Measurements from ENCODE around the gene RUNX2. TPM values are rescaled to one million over a fixed set of nuclear protein-coding genes. Genes with fewer than 3 reads are reported as not detected.

The RUNX2 gene
- total RNA-seq, 1 donor from 2014 or later = 1.8 TPM

GRCh38 chr6:45574885-45575284 is 246.8 kb downstream of the RUNX2 start:
- ChIA-PET CTCF (no interaction called here), POLR2A (interaction anchor here (0.5 kb wide), 1 partner anchor 927 kb away, joined by 3 read pairs; no protein-coding TSS in a partner anchor)
- no peaks in the 10 kb centered on the region for H3K36me3 Mint-ChIP-seq (ENCODE audit: low read depth)
- no peaks in the 10 kb centered on the region for H3K9me3 Mint-ChIP-seq
- DNase-seq (no peak), ATAC-seq (ENCODE audit: low read depth) (no peak)
- intact Hi-C loops (cut with micrococcal nuclease) = no loop called here
- no peak overlapping the region for H3K27ac Mint-ChIP-seq
- H3K27me3 Mint-ChIP-seq = no peaks in the 10 kb centered on the region
- no peak for TF ChIP-seq CTCF (IDR thresholded peaks at IDR 0.05)
- peaks cover 3% of the 10 kb centered on the region for H3K4me1 Mint-ChIP-seq
- H3K4me3 Mint-ChIP-seq = no peak overlapping the region

- POLR2A ChIA-PET = interaction anchor here (0.7 kb wide), 1 partner anchor 1000 kb away, joined by 5 read pairs; no protein-coding TSS in a partner anchor
- Mint-ChIP-seq H3K36me3 (ENCODE audit: low read depth) (no peaks in the 10 kb centered on the region), H3K4me1 (peaks cover 3% of the 10 kb centered on the region), H3K27ac (no peak overlapping the region), H3K4me3 (no peak overlapping the region), H3K9me3 (peaks cover 10% of the 10 kb centered on the region), H3K27me3 (no peaks in the 10 kb centered on the region)
- intact Hi-C loops (cut with micrococcal nuclease) = no loop called here
- no peak for DNase-seq
- no peak for ATAC-seq (ENCODE audit: low read depth)
- TF ChIP-seq CTCF (IDR thresholded peaks at IDR 0.05) = no peak
- CTCF ChIA-PET = no interaction called here
Observed at GRCh38 chr6:45576648-45577624, 248.8 kb downstream of the RUNX2 start.

GRCh38 chr6:45577836-45578504 is 249.8 kb downstream of the RUNX2 start:
- TF ChIP-seq CTCF (IDR thresholded peaks at IDR 0.05) = no peak
- no peaks in the 10 kb centered on the region for H3K27me3 Mint-ChIP-seq
- no peaks in the 10 kb centered on the region for H3K36me3 Mint-ChIP-seq (ENCODE audit: low read depth)
- H3K9me3 Mint-ChIP-seq = peaks cover 16% of the 10 kb centered on the region
- H3K27ac Mint-ChIP-seq = no peak overlapping the region
- H3K4me3 Mint-ChIP-seq = no peak overlapping the region
- no peak for DNase-seq
- intact Hi-C loops (cut with micrococcal nuclease) = no loop called here
- H3K4me1 Mint-ChIP-seq = peaks cover under 1% of the 10 kb centered on the region
- POLR2A ChIA-PET = interaction anchor here (0.7 kb wide), 1 partner anchor 1001 kb away, joined by 5 read pairs; no protein-coding TSS in a partner anchor
- CTCF ChIA-PET = no interaction called here
- ATAC-seq (ENCODE audit: low read depth) = no peak

GRCh38 chr6:45584127-45584526 is 256.0 kb downstream of the RUNX2 start:
- no peak overlapping the region for H3K4me3 Mint-ChIP-seq
- peaks cover 25% of the 10 kb centered on the region for H3K4me1 Mint-ChIP-seq
- H3K36me3 Mint-ChIP-seq (ENCODE audit: low read depth) = no peaks in the 10 kb centered on the region
- DNase-seq = no peak
- no peak overlapping the region for H3K27ac Mint-ChIP-seq
- ChIA-PET POLR2A (no interaction called here), CTCF (no interaction called here)
- no peaks in the 10 kb centered on the region for H3K27me3 Mint-ChIP-seq
- H3K9me3 Mint-ChIP-seq = peaks cover 19% of the 10 kb centered on the region
- intact Hi-C loops (cut with micrococcal nuclease) = no loop called here
- TF ChIP-seq CTCF (IDR thresholded peaks at IDR 0.05) = no peak
- no peak for ATAC-seq (ENCODE audit: low read depth)
